Adipocyte (in vitro differentiated cells): Measurements from ENCODE around the gene TMCC2.

Source experiments
- DNase-seq: peaks from one replicate; pipeline ENCODE4 v3.0.0-alpha.2; 2015; ENCODE audit warnings: low read depth
- H3K27me3 ChIP-seq: replicated peaks from 2 replicates; pipeline ENCODE4 v1.7.0; 2013; ENCODE audit warnings: mild to moderate bottlenecking, low read length, moderate library complexity; ENCODE audit not compliant: control insufficient read depth, insufficient read depth
- H3K36me3 ChIP-seq: 2 replicates; pipeline ENCODE4 v1.7.0; 2013; ENCODE audit warnings: low read length, mild to moderate bottlenecking, moderate library complexity; ENCODE audit not compliant: control insufficient read depth, insufficient read depth, severe bottlenecking
- H3K4me1 ChIP-seq: 2 replicates; pipeline ENCODE4 v1.7.0; 2013; ENCODE audit warnings: mild to moderate bottlenecking, low read length, moderate library complexity; ENCODE audit not compliant: control insufficient read depth, insufficient read depth
- H3K4me3 ChIP-seq: 2 replicates; pipeline ENCODE4 v1.7.0; 2013; ENCODE audit warnings: mild to moderate bottlenecking, low read length, moderate library complexity
- H3K9ac ChIP-seq: 2 replicates; pipeline ENCODE4 v1.7.0; 2013; ENCODE audit warnings: mild to moderate bottlenecking, low read length, moderate library complexity
- H3K9me3 ChIP-seq: 2 replicates; pipeline ENCODE4 v1.7.0; 2013; ENCODE audit warnings: mild to moderate bottlenecking, low read length, moderate library complexity; ENCODE audit not compliant: control insufficient read depth

Gene TMCC2

GRCh38 chr1:205243350-205244191 lies 15.8 kb downstream of the TMCC2 start:
- no peak for DNase-seq
- H3K4me1 ChIP-seq = no peaks in the 10 kb centered on the region
- no peak overlapping the region for H3K4me3 ChIP-seq
- H3K36me3 ChIP-seq = no peaks in the 10 kb centered on the region
- H3K27me3 ChIP-seq = no peaks in the 10 kb centered on the region
- H3K9me3 ChIP-seq = no peaks in the 10 kb centered on the region
- H3K9ac ChIP-seq = no peak overlapping the region

- Histone ChIP-seq H3K36me3 (no peaks in the 10 kb centered on the region), H3K9ac (no peak overlapping the region), H3K4me1 (peaks cover 3% of the 10 kb centered on the region), H3K4me3 (no peak overlapping the region), H3K9me3 (no peaks in the 10 kb centered on the region), H3K27me3 (no peaks in the 10 kb centered on the region)
- no peak for DNase-seq
Observed at GRCh38 chr1:205244384-205244783, 16.6 kb downstream of the TMCC2 start.

GRCh38 chr1:205245096-205245495 lies 17.4 kb downstream of the TMCC2 start:
- Histone ChIP-seq H3K9ac (no peak overlapping the region), H3K4me1 (peaks cover 7% of the 10 kb centered on the region), H3K27me3 (no peaks in the 10 kb centered on the region), H3K9me3 (no peaks in the 10 kb centered on the region), H3K4me3 (no peak overlapping the region), H3K36me3 (no peaks in the 10 kb centered on the region)
- DNase-seq = no peak

GRCh38 chr1:205246351-205247119 lies 18.8 kb downstream of the TMCC2 start:
- no peaks in the 10 kb centered on the region for H3K36me3 ChIP-seq
- H3K9ac ChIP-seq = no peak overlapping the region
- no peaks in the 10 kb centered on the region for H3K9me3 ChIP-seq
- no peak overlapping the region for H3K4me3 ChIP-seq
- H3K4me1 ChIP-seq = peaks cover 7% of the 10 kb centered on the region
- no peak for DNase-seq
- H3K27me3 ChIP-seq = no peaks in the 10 kb centered on the region

- Histone ChIP-seq H3K36me3 (no peaks in the 10 kb centered on the region), H3K4me1 (peaks cover 7% of the 10 kb centered on the region), H3K27me3 (no peaks in the 10 kb centered on the region), H3K9me3 (no peaks in the 10 kb centered on the region), H3K4me3 (no peak overlapping the region), H3K9ac (no peak overlapping the region)
- DNase-seq = no peak
Observed at GRCh38 chr1:205247130-205247921, 19.6 kb downstream of the TMCC2 start.

GRCh38 chr1:205248793-205249601 lies 21.3 kb downstream of the TMCC2 start:
- no peaks in the 10 kb centered on the region for H3K9me3 ChIP-seq
- no peaks in the 10 kb centered on the region for H3K27me3 ChIP-seq
- H3K36me3 ChIP-seq = no peaks in the 10 kb centered on the region
- peaks cover 7% of the 10 kb centered on the region for H3K4me1 ChIP-seq
- no peak overlapping the region for H3K4me3 ChIP-seq
- H3K9ac ChIP-seq = no peak overlapping the region
- peak; percentile 56 for DNase-seq

GRCh38 chr1:205249651-205250050 lies 21.9 kb downstream of the TMCC2 start:
- peaks cover 7% of the 10 kb centered on the region for H3K4me1 ChIP-seq
- H3K9ac ChIP-seq = no peak overlapping the region
- H3K36me3 ChIP-seq = no peaks in the 10 kb centered on the region
- no peak for DNase-seq
- no peak overlapping the region for H3K4me3 ChIP-seq
- H3K9me3 ChIP-seq = no peaks in the 10 kb centered on the region
- H3K27me3 ChIP-seq = no peaks in the 10 kb centered on the region

- no peak for DNase-seq
- no peak overlapping the region for H3K9ac ChIP-seq
- peaks cover 7% of the 10 kb centered on the region for H3K4me1 ChIP-seq
- H3K9me3 ChIP-seq = no peaks in the 10 kb centered on the region
- no peaks in the 10 kb centered on the region for H3K36me3 ChIP-seq
- no peak overlapping the region for H3K4me3 ChIP-seq
- no peaks in the 10 kb centered on the region for H3K27me3 ChIP-seq
Observed at GRCh38 chr1:205250699-205251098, 23.0 kb downstream of the TMCC2 start.

GRCh38 chr1:205251576-205251975 lies 23.8 kb downstream of the TMCC2 start:
- no peaks in the 10 kb centered on the region for H3K36me3 ChIP-seq
- no peak overlapping the region for H3K9ac ChIP-seq
- H3K27me3 ChIP-seq = no peaks in the 10 kb centered on the region
- H3K4me1 ChIP-seq = peaks cover 7% of the 10 kb centered on the region
- no peak for DNase-seq
- H3K4me3 ChIP-seq = no peak overlapping the region
- H3K9me3 ChIP-seq = no peaks in the 10 kb centered on the region

GRCh38 chr1:205255941-205256780 lies 28.4 kb downstream of the TMCC2 start:
- no peaks in the 10 kb centered on the region for H3K9me3 ChIP-seq
- peak; percentile 92 for DNase-seq
- H3K4me3 ChIP-seq = no peak overlapping the region
- no peaks in the 10 kb centered on the region for H3K27me3 ChIP-seq
- peaks cover 15% of the 10 kb centered on the region for H3K4me1 ChIP-seq
- peak overlapping the region; percentile 45 for H3K9ac ChIP-seq
- H3K36me3 ChIP-seq = no peaks in the 10 kb centered on the region
